ENCODE measurements around the gene LSM2. TPM values are rescaled to one million over a fixed set of nuclear protein-coding genes. Genes with fewer than 3 reads are reported as not detected.
"Not testable (repeated sequence)": the region's sequence is repeated elsewhere in the genome, so short reads cannot be mapped to it uniquely, and the experiment has no call there.

Gene LSM2
- total RNA-seq, 2 experiments from 2014 or later = 78.4 to 82.6 TPM

GRCh38 chr6:31838968-31839367, 32.2 kb upstream of the LSM2 start:
- ChIA-PET POLR2A (interaction anchor here (0.7 to 1.6 kb wide), 5 partner anchors 9 to 100 kb away, joined by 3 to 7 read pairs (median 3); partner anchors contain the start of genes HSPA1B and NEU1), CTCF (ENCODE audit: unreplicated experiment) (interaction anchor here (0.6 kb wide), 1 partner anchor 1181 kb away, joined by 3 read pairs; no protein-coding TSS in a partner anchor)
- Histone ChIP-seq H3K4me2 (ENCODE audit: low read length) (peak overlapping the region; percentile 96), H3K79me2 (ENCODE audit: insufficient read depth, low read depth, low read length) (peaks cover 55% of the 10 kb centered on the region), H3K4me1 (ENCODE audit: insufficient read depth, low read length, poor library complexity, severe bottlenecking) (peaks cover 32% of the 10 kb centered on the region), H3K9me2 (ENCODE audit: insufficient read depth, low read length) (no peaks in the 10 kb centered on the region), H2AFZ (ENCODE audit: low read length) (no peak overlapping the region), H3K36me3 (ENCODE audit: insufficient read depth, low read length) (peaks cover 73% of the 10 kb centered on the region), H3K27ac (ENCODE audit: low read depth, low read length, poor library complexity, severe bottlenecking) (no peak overlapping the region), H3K9me3 (ENCODE audit: low read length) (no peaks in the 10 kb centered on the region), H3K4me3 (ENCODE audit: low read depth, low read length, poor library complexity, severe bottlenecking) (peak overlapping the region; percentile 99), H4K20me1 (ENCODE audit: insufficient read depth, low read length) (peaks cover 39% of the 10 kb centered on the region)
- no peak for TF ChIP-seq EZH2phosphoT487 (IDR thresholded peaks at IDR 0.05; ENCODE audit: borderline replicate concordance, low read depth, low read length)
- TF ChIP-seq, protein P1, sequence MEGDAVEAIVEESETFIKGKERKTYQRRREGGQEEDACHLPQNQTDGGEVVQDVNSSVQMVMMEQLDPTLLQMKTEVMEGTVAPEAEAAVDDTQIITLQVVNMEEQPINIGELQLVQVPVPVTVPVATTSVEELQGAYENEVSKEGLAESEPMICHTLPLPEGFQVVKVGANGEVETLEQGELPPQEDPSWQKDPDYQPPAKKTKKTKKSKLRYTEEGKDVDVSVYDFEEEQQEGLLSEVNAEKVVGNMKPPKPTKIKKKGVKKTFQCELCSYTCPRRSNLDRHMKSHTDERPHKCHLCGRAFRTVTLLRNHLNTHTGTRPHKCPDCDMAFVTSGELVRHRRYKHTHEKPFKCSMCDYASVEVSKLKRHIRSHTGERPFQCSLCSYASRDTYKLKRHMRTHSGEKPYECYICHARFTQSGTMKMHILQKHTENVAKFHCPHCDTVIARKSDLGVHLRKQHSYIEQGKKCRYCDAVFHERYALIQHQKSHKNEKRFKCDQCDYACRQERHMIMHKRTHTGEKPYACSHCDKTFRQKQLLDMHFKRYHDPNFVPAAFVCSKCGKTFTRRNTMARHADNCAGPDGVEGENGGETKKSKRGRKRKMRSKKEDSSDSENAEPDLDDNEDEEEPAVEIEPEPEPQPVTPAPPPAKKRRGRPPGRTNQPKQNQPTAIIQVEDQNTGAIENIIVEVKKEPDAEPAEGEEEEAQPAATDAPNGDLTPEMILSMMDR (conservative IDR thresholded peaks at IDR 0.05; ENCODE audit: low read length) = no peak
- no TSS peak for BruUV-seq (replicated peaks)
- no peak for DNase-seq (ENCODE audit: low spot score)
- intact Hi-C loops (cut with micrococcal nuclease; ENCODE audit: unreplicated experiment) = loop anchor here (10.0 kb wide), 1 partner anchor 344 kb away; the partner anchor contains the start of gene MICB

- H3K4me1 ChIP-seq (ENCODE audit: insufficient read depth, low read length, poor library complexity, severe bottlenecking) = peaks cover 41% of the 10 kb centered on the region
- intact Hi-C loops (cut with micrococcal nuclease; ENCODE audit: unreplicated experiment) = loop anchor here (10.0 kb wide), 1 partner anchor 343 kb away; the partner anchor contains the start of gene MICB
- H3K9me2 ChIP-seq (ENCODE audit: insufficient read depth, low read length); H2AFZ ChIP-seq (ENCODE audit: low read length); BruUV-seq (replicated peaks); DNase-seq (ENCODE audit: low spot score); H3K9me3 ChIP-seq (ENCODE audit: low read length); CTCF ChIA-PET (ENCODE audit: unreplicated experiment): not testable (repeated sequence)
- H4K20me1 ChIP-seq (ENCODE audit: insufficient read depth, low read length) = peaks cover 39% of the 10 kb centered on the region
- H3K36me3 ChIP-seq (ENCODE audit: insufficient read depth, low read length) = peaks cover 73% of the 10 kb centered on the region
- POLR2A ChIA-PET = interaction anchor here (1.1 to 1.6 kb wide), 3 partner anchors 11 to 100 kb away, joined by 3 to 7 read pairs (median 4); partner anchors contain the start of genes HSPA1B and NEU1
- H3K79me2 ChIP-seq (ENCODE audit: insufficient read depth, low read depth, low read length) = peaks cover 63% of the 10 kb centered on the region
- H3K27ac ChIP-seq (ENCODE audit: low read depth, low read length, poor library complexity, severe bottlenecking) = peak overlapping the region; percentile 95
- peak overlapping the region; percentile 99 for H3K4me3 ChIP-seq (ENCODE audit: low read depth, low read length, poor library complexity, severe bottlenecking)
- H3K4me2 ChIP-seq (ENCODE audit: low read length) = peak overlapping the region; percentile 96
Observed at GRCh38 chr6:31838114-31838553, 31.4 kb upstream of the LSM2 start.

- H3K27ac ChIP-seq (ENCODE audit: low read depth, low read length, poor library complexity, severe bottlenecking) = peak overlapping the region; percentile 95
- ChIA-PET CTCF (ENCODE audit: unreplicated experiment) (no interaction called here), POLR2A (interaction anchor here (0.6 to 1.1 kb wide), 2 partner anchors 99 to 275 kb away, joined by 3 read pairs; no protein-coding TSS in a partner anchor)
- peaks cover 39% of the 10 kb centered on the region for H4K20me1 ChIP-seq (ENCODE audit: insufficient read depth, low read length)
- peaks cover 73% of the 10 kb centered on the region for H3K36me3 ChIP-seq (ENCODE audit: insufficient read depth, low read length)
- H3K4me1 ChIP-seq (ENCODE audit: insufficient read depth, low read length, poor library complexity, severe bottlenecking) = peaks cover 46% of the 10 kb centered on the region
- H3K79me2 ChIP-seq (ENCODE audit: insufficient read depth, low read depth, low read length) = peaks cover 67% of the 10 kb centered on the region
- peak overlapping the region; percentile 99 for H3K4me3 ChIP-seq (ENCODE audit: low read depth, low read length, poor library complexity, severe bottlenecking)
- no peak overlapping the region for H2AFZ ChIP-seq (ENCODE audit: low read length)
- H3K4me2 ChIP-seq (ENCODE audit: low read length) = peak overlapping the region; percentile 96
- no TSS peak for BruUV-seq (replicated peaks)
- TF ChIP-seq EZH2phosphoT487 (IDR thresholded peaks at IDR 0.05; ENCODE audit: borderline replicate concordance, low read depth, low read length) = no peak
- TF ChIP-seq, protein P1 (conservative IDR thresholded peaks at IDR 0.05; ENCODE audit: low read length) = no peak
- intact Hi-C loops (cut with micrococcal nuclease; ENCODE audit: unreplicated experiment) = loop anchor here (10.0 kb wide), 1 partner anchor 343 kb away; the partner anchor contains the start of gene MICB
- no peaks in the 10 kb centered on the region for H3K9me3 ChIP-seq (ENCODE audit: low read length)
- no peaks in the 10 kb centered on the region for H3K9me2 ChIP-seq (ENCODE audit: insufficient read depth, low read length)
- DNase-seq (ENCODE audit: low spot score) = peak; percentile 27
Observed at GRCh38 chr6:31837369-31838113, 30.8 kb upstream of the LSM2 start.
